DMS53 treated with DMSO at 0.1 percent for 48 hours (cell line): ENCODE data around the gene AOC1.

ENCODE experiments used
- DNase-seq: peaks from one replicate; lab custom pipeline; 2025; ENCODE audit not compliant: unreplicated experiment; lab: John Stamatoyannopoulos, UW

AOC1 gene

DNA sequence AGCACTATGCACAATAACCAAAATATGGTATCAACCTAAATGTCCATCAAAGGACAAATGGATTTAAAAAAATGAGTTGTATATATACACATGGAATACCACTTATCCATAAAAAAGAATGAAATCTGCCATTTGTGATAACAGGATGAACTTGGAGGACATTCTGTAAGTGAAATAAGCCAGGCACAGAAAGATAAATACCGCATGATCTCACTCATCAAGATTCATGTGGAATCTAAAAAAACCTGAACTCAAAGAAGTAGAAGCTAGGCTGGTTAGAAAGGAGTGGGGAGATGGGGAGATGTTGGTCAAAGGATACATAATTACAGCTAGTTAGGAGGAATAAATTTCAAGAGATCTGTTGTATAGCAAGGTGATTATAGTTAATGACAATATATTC is 17.3 kb upstream of the AOC1 start:
- no peak for DNase-seq

- no peak for DNase-seq
These were observed 16.5 kb upstream of the AOC1 start for GRCh38 chr7:150835702-150836280.

- no peak for DNase-seq
These were observed 13.2 kb upstream of the AOC1 start for GRCh38 chr7:150838965-150839650.

GRCh38 chr7:150842018-150842417 is 10.3 kb upstream of the AOC1 start:
- no peak for DNase-seq

- DNase-seq: no peak
These were observed 9.6 kb upstream of the AOC1 start for GRCh38 chr7:150842716-150843115.

DNA sequence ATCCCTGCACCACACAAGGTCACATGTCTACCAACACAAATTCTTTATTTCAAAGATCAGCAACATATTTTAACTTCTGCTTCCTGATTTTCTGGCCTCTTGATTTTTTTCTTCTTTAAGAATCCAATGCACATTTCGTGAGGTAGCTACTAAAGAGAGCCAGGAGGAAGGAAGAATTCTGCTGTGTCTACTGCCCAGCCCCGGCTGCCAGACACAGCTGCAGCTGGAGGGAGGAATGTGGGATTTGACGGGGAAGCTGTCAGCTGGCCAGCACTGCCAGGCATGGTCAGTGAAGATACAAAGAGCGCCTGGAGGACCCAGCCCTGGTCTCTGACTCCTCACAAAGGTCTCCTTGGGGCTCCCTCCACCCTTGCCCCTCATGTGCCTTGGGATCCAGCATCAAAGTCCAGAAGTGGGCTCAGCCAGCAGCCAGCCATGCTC is 6.9 kb upstream of the AOC1 start:
- no peak for DNase-seq

GRCh38 chr7:150846291-150847115 is 5.8 kb upstream of the AOC1 start:
- DNase-seq: no peak

DNA sequence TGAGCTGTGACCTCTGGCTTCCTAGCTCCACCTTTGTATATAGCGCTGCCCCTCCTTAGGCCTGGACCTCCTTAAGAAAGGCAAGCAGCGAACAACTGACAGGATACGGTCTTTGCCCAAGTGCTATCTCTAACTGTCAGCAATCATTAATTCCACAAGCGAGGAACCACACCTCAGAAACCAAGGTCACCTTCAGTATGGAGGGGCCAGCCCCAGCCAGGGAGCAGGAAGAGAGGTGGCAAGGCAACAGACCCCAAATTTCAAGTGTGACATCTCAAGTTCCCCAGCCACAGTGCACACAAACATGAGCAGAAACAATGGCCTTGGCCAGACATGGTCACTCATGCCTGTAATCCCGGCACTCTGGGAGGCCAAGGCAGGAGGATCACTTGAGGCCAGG is 4.8 kb upstream of the AOC1 start:
- DNase-seq: no peak

GRCh38 chr7:150848111-150848510 is 4.2 kb upstream of the AOC1 start:
- DNase-seq: no peak

GRCh38 chr7:150848561-150849115 is 3.7 kb upstream of the AOC1 start:
- no peak for DNase-seq

DNA sequence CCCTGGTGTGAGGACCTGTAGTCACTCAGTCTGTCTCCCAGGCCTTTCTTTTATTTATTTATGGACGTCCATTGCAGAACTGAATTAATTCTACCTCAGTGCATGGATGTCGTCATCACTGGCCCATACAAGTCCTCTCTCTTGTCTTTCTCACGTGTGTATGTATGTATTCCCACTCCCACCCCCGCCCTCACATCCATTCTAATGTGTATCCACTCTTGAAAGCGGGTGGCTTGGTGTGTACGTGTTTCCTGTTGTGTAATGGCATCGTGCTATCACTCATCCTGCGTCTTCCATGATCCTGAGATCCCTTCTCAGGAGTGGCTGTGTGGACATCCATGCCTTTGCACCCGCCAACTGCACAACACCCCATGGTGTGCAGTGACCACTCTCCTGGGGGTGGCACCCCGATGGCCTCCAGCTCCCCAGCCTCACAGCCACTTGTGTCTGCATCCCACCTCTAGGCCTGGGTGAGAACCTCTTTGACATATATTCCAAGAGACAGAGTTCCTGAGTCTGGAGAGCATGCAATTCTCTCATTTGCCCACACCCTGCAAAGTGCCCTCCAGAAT is 3.0 kb upstream of the AOC1 start:
- no peak for DNase-seq

- no peak for DNase-seq
These were observed 2.0 kb upstream of the AOC1 start for GRCh38 chr7:150850273-150850672.

GRCh38 chr7:150851492-150852370 is 586 bp upstream of the AOC1 start:
- no peak for DNase-seq

- no peak for DNase-seq
These were observed 2.0 kb downstream of the AOC1 start for GRCh38 chr7:150854066-150855000.

DNA sequence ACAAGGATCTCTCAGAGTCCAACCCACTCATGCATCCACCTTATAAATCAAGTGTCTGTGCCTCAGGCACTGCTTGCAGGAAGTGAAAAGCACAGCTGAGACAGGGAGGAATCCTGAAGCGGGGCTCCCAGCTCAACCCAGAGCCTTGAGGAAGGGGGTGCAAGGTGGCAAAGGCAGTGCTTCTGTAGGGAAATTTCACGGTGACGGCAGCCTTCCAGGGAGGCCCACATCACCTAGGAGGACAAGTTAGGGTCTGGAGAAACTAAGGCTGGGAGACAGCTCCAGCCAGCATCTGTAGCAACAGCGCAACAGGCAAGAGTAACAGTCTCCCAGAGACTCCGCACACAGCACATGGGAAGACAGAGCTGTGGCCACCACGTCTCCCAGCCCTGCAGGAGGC is 2.7 kb downstream of the AOC1 start:
- DNase-seq: no peak

DNA sequence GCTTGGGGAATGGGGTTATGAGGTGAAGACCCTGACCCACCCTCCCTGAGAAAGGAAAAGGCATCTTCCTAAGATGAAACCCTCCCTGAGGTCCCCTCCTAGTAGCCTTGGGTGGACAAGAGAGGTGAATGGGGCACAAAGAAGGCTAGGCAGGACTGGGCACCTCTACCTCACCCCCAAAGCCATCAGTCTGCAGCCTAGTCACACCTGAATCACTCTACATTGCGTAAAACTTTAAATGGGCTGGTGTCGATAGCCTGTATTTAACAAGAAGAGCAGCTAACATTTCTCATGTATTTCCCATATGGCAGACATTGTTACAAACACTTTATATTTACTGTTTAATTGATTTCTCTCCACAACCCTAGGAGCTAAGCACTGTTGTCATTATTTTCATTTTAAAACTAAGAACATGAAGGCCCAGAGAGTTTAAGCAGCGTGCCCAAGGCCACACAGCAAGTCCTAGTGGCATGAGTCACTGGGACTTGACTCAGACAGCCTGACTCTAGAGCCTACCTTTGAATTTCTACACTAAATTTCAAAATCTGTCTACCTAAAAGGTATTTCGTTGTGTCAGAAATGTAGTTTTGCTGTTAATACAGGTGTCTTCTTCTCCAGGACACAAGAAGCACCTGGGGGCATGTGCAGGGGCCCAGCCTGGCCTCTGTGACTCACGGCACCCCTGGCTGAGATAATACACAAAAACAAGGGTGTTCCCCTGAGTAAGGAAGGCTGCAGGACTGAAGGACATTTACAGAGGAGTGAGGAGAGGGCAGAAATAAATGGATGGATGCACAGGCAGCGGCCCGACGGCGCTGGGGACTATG is 3.4 kb downstream of the AOC1 start:
- DNase-seq: no peak

- no peak for DNase-seq
These were observed 4.3 kb downstream of the AOC1 start for GRCh38 chr7:150856303-150857275.
